GM12891 (cell line): ENCODE data around the gene SRF.

ENCODE experiments used
- PAX5 ChIP-seq: IDR thresholded peaks from 2 replicates; pipeline ENCODE4 v1.6.1; 2011; ENCODE audit warnings: low read length, moderate library complexity, mild to moderate bottlenecking; ENCODE audit not compliant: insufficient read depth, severe bottlenecking
- POLR2A ChIP-seq: IDR thresholded peaks from 2 replicates; pipeline ENCODE4 v1.6.1; 2011; ENCODE audit warnings: low read depth, low read length, control low read depth
- POLR2AphosphoS5 ChIP-seq: IDR thresholded peaks from 2 replicates; pipeline ENCODE4 v1.6.1; 2011; ENCODE audit warnings: low read depth, low read length, control low read depth
- SPI1 ChIP-seq: IDR thresholded peaks from 2 replicates; pipeline ENCODE4 v1.6.1; 2011; ENCODE audit warnings: low read depth, low read length, control low read depth
- TAF1 ChIP-seq: IDR thresholded peaks from 2 replicates; pipeline ENCODE4 v1.6.1; 2011; ENCODE audit warnings: low read depth, low read length, control low read depth

DNA sequence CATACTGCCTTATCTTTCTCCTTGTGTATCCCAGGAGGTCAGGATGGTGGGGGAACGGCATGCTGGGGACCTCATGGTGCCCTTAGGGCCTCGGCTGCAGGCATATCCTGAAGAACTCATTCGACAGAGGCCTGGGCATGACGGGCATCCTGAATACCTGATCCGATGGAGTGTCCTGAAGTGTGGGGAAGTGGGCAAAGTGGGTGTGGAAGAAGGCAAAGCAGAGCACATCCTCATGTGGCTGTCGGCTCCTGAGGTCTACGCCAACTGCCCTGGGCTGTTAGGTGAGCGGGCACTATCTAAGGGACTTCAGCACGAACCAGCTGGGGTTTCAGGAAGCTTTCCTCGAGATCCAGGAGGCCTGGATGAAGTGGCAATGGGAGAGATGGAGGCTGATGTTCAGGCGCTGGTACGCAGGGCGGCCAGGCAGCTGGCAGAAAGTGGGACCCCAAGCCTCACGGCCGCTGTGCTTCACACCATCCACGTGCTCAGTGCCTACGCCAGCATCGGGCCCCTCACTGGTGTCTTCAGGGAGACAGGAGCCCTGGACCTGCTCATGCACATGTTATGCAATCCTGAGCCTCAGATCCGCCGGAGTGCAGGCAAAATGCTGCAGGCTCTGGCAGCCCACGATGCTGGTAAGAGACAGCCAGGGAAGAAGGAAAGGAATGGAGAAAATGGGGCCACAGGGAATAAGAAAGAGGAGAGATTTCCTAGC is 13.4 kb downstream of the SRF start:
- TF ChIP-seq POLR2AphosphoS5 (no peak), POLR2A (no peak), TAF1 (no peak), SPI1 (no peak), PAX5 (no peak)
